DOHH2 (cell line): ENCODE results near the gene KRT2.

ENCODE experiments used
- CTCF ChIP-seq: fragments of 200-600 bp; sonication (generic); IDR thresholded peaks from one replicate; pipeline ENCODE4 v1.5.1; 2014; ENCODE audit warnings: antibody characterized with exemption, mild to moderate bottlenecking, low read depth, low read length; ENCODE audit not compliant: poor library complexity, severe bottlenecking
- EZH2phosphoT487 ChIP-seq: fragments of 200-600 bp; sonication (generic); IDR thresholded peaks from 2 replicates; pipeline ENCODE4 v1.6.1; 2017; ENCODE audit warnings: borderline replicate concordance, mild to moderate bottlenecking, antibody characterized with exemption, low read length, moderate library complexity, mixed read lengths

DNA sequence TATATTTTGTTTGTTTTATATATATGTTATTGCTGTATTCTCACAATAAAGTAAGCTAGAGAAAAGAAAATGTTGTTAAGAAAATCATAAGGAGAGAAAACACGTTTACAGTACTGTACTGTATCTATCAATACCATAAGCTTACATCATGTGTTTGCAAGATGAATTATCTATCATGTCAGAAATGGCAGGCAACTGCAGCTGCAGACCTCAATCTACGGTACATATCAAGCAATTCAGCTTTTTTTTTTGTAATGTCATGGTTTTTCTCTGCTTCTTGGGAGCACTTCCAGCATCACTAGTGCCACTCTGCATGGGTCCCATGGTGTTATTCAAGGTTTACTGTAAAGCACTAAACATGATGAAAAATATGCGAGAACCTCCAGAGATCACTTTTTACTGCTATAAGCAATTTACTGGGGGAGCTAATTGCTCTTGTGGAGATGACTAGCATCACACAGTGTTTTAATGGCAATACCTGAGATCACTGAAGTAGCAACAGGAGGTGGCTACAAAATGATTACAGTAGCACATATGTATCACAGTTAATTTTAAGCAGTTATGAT lies 9.0 kb upstream of the KRT2 start:
- no peak for TF ChIP-seq CTCF
- no peak for TF ChIP-seq EZH2phosphoT487
